OCI-LY1 (cell line): ENCODE measurements around the gene GTSE1.

Experiments used
- EZH2 ChIP-seq: fragments of 200-600 bp; sonication (generic), shearing (Covaris generic); IDR thresholded peaks from 2 replicates; pipeline ENCODE4 v1.8.0; 2017; ENCODE audit warnings: borderline replicate concordance, mixed run types, mild to moderate bottlenecking, antibody characterized with exemption, low read length, moderate library complexity, mixed read lengths
- TF ChIP-seq, protein P1 (sequence below): fragments of 200-600 bp; sonication (generic), shearing (Covaris generic); IDR thresholded peaks from 2 replicates; pipeline ENCODE4 v1.5.1; 2017; ENCODE audit warnings: mild to moderate bottlenecking, antibody characterized with exemption, low read length, moderate library complexity, mixed read lengths

DNA sequence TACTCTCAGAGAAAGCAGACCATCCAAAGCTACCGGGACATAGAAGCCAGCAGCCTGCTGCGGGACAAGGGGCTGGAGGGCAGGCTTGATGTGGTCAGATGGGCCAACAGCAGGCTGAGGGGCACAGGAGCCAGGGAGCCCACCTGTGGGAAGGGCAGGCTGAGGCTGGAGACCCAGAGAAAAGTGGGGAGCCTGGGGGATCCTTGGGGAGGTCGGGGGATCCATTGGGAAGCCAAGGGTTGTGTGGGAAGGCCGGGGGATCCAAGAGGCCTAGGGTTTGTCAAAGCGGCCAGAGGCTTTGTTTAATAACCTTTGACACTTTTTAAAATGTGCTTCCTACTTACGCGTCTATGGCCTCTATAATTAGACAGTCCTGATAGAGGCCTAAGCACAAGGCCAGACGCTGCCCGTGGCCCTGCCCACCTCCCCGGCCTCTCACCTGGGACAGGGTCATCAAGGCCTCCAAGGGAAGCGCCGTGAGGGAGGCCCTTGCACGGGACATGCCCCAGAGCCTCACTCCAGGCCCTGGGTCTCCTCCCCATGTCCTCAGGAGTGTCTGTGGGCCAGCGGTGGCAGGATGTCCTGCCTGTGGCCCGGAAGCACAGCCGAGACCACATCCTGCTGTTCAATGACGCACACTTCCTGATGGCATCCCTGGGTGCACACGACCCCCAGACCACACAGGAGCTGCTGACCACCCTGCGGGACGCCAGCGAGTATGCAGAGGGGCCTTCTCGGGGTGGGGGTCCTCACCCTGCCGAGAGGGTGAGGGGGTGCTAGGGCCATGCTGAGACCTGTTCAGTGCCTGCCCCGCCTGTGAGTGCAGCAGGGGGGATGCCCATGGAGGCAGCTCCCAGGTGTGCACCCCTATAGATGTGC is 8.6 kb upstream of the GTSE1 start:
- no peak for TF ChIP-seq EZH2
- TF ChIP-seq, protein P1, sequence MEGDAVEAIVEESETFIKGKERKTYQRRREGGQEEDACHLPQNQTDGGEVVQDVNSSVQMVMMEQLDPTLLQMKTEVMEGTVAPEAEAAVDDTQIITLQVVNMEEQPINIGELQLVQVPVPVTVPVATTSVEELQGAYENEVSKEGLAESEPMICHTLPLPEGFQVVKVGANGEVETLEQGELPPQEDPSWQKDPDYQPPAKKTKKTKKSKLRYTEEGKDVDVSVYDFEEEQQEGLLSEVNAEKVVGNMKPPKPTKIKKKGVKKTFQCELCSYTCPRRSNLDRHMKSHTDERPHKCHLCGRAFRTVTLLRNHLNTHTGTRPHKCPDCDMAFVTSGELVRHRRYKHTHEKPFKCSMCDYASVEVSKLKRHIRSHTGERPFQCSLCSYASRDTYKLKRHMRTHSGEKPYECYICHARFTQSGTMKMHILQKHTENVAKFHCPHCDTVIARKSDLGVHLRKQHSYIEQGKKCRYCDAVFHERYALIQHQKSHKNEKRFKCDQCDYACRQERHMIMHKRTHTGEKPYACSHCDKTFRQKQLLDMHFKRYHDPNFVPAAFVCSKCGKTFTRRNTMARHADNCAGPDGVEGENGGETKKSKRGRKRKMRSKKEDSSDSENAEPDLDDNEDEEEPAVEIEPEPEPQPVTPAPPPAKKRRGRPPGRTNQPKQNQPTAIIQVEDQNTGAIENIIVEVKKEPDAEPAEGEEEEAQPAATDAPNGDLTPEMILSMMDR: no peak
